Measurements from ENCODE around the gene COL18A1.

The COL18A1 gene

GRCh38 chr21:45545236-45545570, 140.2 kb downstream of the COL18A1 start:
- no peak for DNase-seq

GRCh38 chr21:45545691-45546531, 140.9 kb downstream of the COL18A1 start:
- peak; percentile 4 for DNase-seq

GRCh38 chr21:45546636-45547544, 141.9 kb downstream of the COL18A1 start:
- no peak for DNase-seq

DNA sequence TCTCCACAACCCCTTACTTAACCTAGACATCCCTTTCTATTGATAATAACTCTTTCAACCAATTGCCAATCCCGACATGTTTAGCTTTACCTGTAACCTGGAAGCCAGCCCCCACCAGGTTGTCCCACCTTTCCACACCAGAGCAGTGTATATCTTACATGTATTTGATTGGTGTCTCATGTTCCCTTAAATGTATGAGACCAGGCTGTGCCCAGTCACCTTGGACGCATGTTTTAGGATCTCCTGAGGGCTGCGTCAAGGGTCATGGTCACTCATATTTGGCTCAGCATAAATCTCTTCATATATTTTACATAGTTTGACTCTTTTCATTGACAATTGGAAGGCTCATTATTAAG, 142.6 kb downstream of the COL18A1 start:
- no peak for DNase-seq

DNA sequence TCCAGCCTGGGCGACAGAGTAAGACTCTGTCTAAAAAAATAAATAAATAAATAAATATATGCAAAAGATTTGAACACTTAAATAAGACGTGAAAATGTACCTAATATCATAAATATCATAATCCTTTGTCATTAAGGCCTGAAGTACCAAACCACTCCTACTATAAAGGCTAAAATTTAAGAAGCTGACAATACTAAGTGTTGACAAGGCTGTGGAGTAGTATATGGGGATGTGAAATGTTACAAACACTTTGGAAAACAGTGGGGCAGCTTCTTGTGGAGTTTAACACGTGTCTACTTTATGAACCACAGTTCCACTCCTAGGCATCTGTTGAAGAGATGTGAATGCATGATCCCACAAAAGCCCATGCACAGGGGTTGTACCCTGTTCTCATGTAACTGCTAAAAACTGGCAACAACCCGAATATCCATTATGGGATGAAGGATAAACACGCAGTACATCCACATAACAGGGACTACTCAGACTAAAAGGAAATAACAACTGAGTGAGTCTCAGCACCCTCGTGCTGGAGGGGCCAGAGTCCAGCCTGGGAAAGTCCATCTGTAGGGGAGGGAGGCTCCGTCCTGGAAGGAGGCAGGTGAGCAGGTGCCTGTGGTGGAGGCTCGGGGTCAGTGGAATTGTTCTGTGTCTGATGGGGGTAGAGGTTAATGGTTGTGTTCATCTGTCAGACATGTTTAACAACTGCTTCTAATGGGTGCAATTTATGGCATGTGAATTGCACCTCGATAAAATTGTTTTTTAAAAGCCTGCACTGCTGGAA, 143.9 kb downstream of the COL18A1 start:
- peak; percentile 14 for DNase-seq

- no peak for DNase-seq
These were observed 144.9 kb downstream of the COL18A1 start for GRCh38 chr21:45549626-45550463.

GRCh38 chr21:45550522-45551210, 145.7 kb downstream of the COL18A1 start:
- DNase-seq = peak; percentile 47

DNA sequence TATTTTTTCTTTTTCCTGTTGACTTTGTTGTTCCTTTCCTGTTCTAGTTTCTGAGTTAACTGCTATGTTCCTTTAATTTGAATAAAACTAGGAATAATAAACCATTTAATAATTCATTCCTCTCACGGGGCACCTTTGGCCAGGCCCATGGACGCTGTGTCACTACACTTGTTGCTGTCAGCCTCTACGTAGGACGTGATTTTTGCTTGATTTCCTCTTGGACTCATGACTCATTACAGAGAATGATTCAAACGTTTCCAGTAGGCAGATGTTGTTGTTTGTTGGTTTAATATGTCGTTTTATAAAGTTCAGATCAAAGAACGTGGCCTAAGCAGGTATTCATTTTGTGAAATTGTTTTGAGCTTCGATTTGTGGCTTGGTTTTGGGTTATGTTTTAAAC, 146.4 kb downstream of the COL18A1 start:
- no peak for DNase-seq

- DNase-seq = no peak
These were observed 147.1 kb downstream of the COL18A1 start for GRCh38 chr21:45551783-45552695.

DNA sequence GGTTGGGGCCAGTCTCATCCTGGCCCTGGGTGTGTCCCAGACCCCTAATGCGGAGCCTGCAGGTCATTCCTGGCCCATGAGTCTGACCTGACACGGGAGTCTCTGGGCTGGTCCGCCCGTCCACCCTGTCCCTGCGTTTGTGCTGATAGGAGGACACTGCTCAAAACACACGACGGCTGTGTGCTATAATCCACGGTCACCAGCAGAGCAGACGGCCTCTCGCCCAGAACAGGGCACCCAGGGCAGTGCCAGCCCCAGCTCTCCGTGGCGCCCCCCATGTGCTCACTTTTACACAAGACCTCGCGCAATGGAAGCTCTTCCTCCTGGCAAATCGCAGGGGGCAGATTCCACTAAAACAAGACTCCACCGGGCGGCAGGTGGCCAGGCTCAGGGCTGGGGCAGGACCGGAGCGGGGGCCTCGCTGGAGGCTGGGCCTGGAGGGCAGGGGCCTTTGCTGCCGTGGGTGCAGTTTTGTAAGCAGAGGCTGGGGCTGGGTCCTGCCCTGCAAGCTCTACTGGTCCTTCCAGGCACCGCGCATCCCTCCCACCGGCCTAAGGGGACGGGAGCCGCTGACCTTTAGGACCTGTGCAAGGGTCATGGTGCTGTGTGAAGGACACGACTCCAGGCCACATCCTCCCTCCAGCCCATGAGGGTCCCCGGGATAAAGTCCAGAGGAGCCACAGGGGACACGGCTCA, 147.9 kb downstream of the COL18A1 start:
- DNase-seq = no peak

DNA sequence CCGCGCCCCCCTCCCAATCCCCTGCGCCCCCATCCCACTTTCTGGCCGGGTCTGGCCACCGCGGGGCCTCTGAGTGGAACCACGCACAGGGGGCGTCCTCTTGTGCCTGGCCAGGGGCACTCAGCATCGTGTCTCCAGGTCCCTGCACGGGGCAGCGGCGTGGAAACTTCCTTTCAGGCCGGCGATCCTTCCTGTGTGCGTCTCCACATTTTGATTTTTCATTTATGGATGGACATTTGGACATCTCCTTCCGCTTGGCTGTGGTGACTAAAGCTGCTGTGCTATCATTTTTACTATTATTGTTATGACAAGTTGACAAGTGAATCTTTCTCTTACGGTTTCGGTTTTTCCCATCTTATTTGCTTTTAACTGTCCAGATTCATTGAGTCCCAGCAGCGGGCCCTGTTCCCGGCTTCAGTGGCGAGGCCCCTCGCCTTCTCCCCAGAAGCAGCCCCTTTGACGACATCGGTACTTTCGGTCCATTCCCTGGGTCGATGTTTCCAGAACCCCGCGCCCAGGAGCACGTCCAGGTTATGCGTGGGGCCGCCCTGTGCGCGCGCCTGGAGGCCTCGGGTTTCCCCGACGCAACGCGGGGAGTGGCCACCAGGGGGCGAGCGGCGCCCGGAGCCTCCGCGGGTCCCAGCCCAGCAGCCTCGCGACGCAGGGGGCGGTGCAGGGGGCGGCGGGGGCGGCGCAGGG, 149.7 kb downstream of the COL18A1 start:
- DNase-seq = peak; percentile 89

DNA sequence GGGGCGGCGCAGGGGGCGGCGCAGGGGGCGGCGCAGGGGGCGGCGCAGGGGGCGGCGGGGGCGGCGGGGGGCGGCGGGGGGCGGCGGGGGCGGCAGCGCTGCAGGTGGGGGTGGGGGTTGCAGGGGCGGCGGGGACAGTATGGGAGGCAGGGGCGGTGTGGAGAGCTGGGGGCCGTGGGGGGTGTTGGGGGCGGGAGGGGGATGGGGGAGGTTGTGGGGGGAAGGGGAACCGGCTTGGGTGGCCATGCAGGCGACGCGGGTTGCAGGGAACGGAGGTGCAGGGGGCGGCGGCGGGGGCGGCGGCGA, 150.2 kb downstream of the COL18A1 start:
- DNase-seq = no peak

- peak; percentile 98 for DNase-seq
These were observed 150.8 kb downstream of the COL18A1 start for GRCh38 chr21:45555557-45556301.

DNA sequence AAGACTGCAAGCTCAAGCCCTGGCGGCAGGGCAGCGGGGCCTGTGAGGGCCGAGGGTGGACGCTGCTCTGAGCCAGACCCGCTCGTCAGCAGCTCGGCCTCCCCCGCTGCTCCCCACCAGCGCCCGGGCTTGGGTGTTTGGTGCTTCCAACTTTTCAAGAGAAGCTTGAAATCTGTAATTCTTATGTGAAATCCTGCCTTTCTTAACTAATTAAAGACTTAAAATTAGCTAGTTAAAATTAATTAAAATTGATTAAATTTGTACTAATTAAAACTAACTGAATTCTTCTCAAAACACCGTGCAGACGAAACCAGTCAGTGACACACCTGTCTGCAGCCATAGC, 151.3 kb downstream of the COL18A1 start:
- DNase-seq = no peak

DNA sequence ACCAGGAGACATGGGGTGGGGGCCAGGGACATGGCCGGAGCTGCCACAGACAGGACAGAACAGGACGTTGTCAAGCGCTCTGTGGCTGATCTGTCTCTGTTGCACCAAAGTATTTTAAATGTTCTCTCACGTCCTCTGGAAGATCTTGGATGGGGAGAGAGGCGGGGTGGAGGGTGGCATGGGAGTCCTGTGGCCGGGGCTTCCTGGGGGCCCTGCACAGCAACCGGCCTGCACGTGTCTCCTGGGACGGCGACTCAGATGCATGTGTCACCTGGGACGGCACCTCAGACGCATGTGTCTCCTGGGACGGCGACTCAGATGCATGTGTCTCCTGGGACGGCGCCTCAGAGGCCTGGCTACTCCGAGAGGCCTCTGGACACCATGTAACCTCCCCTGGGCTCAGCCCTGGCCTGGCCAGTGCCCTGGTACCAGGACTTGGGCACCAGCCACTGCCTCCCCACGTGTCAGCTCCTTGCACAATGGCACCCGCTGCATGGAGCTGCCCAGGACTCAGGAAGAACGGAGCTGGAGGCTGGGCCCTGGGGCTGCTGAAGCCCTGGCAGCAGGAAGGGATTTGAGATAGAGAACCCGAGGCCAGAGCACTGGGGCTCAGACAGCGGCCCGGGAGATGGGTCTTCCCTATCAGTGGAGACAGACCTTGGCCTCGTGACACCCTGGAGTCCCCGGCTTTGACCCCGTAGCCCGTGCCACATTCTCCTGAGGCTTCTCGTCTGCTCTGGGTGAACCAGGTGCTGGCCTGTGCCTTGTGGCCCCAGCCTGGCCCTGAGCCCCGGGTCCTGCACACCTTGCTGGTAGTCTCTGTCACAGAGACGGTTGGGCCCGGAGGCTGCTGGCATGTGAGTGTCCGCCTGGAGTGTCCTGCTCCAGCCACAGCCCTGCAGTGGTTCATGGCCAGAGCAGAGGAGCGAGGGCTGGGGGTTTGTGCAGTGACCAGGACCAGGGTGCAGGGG, 152.0 kb downstream of the COL18A1 start:
- DNase-seq = no peak

DNA sequence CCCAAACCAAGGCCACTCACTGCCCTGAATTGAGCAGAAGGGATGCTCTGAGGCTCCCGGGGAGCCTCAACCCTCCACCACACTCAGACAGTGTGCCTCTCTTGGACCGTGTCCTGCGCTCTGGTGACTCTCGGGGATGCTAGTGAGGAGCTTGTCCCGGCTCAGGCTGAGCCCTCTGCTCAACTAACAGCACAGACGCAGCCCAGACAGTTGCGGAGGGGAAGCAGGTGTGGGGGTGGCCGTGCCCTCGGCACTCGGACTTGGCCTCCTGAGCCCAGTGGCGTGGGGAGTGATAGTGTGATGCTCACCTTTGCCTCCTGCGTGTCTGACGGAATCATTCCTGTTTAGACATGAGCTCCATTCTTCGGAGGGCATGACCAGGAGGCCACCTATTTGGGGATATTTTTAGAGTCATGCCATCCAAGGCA, 152.7 kb downstream of the COL18A1 start:
- no peak for DNase-seq
